Measurements from ENCODE around the gene GLA.

GLA gene

GRCh38 chrX:101397779-101398178 lies 9.9 kb downstream of the GLA start:
- DNase-seq (ENCODE audit: low spot score): no peak

DNA sequence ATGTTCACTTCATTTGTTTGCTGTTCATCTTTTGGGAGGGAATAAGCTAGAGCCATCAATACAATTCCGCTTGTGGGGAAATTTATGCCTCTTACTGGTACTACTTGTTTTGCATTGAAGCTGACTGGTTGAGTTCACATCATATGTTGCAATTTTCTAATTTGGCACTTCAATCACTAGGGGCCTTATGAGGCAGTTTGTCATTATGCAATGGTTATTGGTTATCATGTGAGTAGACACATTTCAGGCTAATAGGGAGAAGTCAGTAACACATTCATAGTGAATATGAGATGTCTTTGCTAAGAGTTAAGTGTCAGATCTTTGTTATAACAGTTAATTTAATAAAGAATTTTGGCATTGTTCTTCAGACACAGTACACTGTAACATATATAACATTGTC lies 11.9 kb downstream of the GLA start:
- DNase-seq (ENCODE audit: low spot score): no peak

DNA sequence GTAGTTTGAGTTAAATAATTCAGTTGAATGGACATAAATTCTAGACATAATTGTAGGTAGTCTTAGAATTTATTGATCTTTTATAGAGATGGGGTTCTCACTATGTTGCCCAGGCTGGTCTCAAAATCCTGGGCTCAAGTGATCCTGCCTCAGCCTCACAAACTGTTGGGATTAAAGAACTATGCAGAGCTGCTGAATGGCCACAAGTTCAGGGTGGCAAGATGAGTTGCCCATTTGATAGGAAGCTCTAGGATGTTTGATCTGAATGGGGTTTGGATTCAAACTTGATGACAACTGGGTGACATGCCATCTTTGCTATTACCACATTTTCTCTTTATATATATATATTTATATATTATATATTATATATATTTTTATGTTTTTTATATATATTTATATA lies 13.4 kb downstream of the GLA start:
- DNase-seq (ENCODE audit: low spot score): no peak

DNA sequence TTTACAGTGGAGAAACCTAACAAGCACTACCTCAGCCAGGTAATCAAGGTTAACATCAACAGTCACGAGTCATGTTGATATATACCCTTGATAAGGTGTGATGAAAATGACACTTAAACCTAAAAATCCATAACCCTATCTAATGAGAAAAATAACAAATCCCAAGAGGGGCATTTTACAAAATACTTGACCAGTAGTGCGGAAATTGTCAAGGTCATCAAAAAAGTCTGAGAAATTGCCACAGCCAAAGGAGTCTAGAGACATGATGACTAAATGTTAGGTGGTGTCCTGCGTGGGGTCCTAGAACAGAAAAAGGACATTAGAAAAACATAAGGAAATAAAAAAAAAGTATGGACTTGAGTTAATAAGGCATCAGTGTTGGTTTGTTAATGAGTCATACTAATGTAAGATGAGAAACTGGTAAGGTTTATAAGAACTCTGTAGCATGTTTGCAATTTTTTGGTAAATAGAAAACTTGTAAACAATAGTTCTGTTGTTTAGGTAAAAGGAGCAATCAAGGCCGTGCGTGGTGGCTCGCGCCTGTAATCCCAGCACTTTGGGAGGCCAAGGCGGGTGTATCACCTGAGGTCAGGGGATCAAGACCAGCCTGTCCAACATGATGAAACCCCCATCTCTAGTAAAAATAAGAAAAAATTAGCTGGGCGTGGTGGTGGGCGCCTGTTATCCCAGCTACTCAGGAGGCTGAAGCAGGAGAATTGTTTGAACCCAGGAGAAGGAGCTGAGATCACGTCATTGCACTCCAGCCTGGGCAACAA lies 14.0 kb downstream of the GLA start:
- DNase-seq (ENCODE audit: low spot score): no peak

DNA sequence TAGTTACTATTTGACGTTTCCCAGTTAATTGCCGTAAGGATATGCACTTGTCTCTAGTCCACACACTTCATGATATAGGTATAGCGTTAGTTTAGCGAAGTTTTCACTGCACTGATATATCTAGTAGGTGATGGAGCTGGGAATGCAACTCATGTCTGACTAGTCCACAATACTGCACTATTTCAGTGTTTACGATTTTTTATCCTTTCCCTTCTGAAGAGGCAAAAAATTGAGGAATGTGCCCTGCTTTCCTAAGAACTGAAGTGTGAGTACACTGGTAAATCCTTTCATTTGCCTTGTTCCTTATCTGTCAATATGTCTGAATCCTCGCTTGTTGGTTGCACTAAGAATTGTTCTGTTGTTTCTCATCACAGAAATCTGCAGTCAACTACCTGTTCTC lies 15.9 kb downstream of the GLA start:
- no peak for DNase-seq (ENCODE audit: low spot score)

DNA sequence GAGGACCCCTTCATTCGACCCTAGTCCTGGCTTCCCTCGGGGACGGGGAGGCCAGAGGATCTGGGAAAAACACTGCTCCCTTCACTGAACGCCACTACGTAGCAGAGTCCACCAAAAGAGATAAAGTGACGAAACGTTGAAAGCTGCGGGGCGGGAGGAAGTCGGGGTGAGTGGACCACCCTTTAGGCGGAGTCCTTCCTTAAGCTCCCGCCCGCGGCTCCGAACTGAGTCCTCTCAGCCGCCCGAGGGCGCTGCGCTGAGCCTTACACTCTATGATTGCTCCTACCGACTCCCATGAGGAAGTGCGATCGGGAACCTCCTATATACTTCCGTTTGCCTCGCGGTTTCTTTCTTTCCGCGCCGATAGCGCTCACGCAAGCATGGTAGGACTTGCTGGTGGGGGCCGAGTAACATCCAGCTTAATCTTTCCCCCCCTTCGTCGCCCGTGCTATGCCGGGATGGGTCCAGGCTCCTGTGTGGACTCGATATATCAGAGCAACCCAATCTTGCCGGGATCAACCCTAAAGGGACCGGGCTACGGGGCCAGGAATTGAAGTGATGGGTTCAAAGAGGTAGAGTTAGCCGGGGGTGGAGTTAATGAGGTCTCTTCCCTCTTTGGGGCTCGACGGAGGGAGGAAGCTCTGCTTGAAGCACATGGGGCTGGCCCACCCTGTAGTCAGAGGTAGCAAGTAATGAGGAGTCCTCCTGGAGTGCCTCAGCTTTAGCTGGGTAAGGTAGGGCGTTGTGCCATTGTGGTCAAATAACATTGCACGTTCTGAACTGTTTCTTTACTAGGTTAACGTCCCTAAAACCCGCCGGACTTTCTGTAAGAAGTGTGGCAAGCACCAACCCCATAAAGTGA lies 16.8 kb downstream of the GLA start, which contains the start of gene RPL36A:
Gene RPL36A, plus strand, starts transcription at position 348 of the 862 bp plus-strand sequence. Its CDS starts 33 bp downstream, at position 381.
- DNase-seq (ENCODE audit: low spot score): peak; percentile 90

GRCh38 chrX:101388604-101389003 lies 19.1 kb downstream of the GLA start:
- DNase-seq (ENCODE audit: low spot score): no peak

GRCh38 chrX:101386542-101386885 lies 21.2 kb downstream of the GLA start:
- no peak for DNase-seq (ENCODE audit: low spot score)

DNA sequence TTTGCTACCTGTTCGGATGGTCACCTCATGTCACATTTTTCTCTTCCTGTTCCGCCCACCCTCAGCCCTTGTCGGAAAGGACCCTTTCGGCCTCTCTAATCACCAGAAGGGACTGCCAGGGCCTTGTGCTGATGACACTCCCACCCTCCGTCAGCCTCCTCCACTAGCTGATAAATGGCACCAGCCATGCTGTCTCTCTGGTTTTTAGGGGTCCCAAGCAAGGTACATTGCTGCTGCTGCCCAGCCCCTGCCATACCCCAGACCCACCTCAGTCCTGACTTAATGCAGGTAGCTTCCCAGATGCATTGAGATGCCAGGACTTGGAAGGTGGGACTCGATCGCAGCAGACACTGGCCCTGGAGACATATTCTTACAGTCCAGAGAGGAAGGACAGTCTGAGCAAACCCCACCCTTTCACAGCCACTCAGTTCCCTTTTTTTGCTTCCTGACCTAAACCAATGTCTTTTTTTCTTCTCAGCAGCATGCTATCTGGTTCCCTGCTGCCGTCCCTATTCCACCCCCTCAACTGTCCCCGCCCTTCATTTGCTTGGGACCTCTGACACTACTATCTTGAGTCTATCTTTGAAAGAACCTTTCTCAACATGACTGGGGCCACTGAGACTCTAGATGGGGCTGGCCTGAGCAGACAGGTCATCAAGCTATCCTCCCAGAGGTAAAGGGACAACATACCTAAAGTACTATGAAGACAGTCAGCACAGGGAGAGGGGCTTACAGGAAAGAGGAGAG lies 21.8 kb downstream of the GLA start, which contains the start of gene BTK:
Gene BTK, minus strand, starts transcription at position 397 of the 747 bp plus-strand sequence. CDS start 10,907 bp downstream, outside the sequence.
- no peak for DNase-seq (ENCODE audit: low spot score)

GRCh38 chrX:101385026-101385684 lies 22.6 kb downstream of the GLA start:
- no peak for DNase-seq (ENCODE audit: low spot score)

DNA sequence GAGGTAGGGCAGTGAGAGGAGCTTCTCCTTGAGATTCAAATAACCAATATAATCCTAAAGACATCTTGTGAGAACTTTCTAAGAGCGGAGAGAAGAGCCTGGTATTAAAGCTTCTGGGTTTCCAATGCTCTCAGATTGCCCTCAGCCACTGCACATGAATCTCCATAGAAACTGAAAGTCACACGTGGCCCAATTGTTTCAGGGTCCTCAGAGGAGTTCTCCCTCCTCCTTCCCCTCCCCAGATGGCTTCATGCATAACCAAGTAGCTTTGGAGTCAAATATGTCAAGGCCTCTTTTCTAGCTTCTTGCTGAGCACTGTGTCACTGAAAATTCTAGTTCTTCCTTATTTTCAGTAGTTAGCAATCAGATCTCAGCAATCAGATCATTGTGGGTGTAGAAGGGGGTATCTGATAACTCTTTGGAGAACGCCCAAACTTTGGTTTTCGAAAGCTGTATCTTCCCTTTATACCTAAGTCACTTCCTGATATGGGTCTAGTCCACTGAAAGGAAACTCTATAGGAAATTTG lies 24.0 kb downstream of the GLA start:
- no peak for DNase-seq (ENCODE audit: low spot score)

DNA sequence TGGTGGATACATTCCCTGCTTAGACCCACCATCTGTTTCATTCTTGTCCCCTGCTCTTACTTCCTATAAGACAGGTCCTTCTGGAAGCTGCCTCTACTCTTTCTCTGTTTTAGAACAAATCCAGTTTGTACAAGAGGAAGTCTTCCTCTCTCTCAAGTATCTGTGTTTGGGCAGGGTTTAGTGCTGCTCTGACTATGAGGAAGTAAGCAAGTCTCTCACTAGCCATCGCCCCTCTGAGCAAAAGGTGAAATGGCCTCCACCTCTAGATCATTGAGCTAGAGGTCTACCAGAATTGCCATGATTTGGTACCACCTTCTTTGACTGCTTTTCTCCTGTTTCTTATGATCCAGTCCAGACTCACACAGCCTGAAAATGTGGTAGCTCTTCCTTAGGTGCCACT lies 30.2 kb downstream of the GLA start:
- DNase-seq (ENCODE audit: low spot score): no peak

DNA sequence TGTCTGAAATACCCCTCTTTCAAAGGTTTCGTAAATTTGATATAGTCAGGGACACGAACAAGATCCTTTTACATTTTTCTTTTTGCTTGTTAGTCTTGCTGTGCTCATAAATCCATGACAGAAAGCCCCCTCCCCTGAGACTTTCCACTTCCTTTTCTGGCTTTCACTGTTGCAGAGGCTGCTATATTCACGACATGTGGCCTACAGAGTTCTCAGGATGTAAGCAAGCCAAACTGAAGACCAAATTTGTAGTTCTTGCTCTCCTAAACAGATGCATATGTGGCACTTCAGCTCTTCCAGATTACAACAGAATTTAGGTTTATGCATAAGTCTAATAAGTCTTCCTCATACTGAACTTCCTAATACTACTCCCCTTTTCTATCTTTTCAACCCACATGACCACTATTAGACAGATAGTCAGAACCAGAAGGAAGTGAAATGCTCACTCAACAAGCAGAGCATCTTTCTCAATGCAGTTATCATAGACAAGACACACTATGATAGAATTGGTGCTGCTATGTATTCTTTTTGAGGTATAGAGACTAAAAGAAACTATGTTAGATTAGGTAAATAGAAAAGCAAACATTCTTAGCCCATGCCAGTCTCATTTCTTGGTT lies 36.7 kb downstream of the GLA start:
- no peak for DNase-seq (ENCODE audit: low spot score)

DNA sequence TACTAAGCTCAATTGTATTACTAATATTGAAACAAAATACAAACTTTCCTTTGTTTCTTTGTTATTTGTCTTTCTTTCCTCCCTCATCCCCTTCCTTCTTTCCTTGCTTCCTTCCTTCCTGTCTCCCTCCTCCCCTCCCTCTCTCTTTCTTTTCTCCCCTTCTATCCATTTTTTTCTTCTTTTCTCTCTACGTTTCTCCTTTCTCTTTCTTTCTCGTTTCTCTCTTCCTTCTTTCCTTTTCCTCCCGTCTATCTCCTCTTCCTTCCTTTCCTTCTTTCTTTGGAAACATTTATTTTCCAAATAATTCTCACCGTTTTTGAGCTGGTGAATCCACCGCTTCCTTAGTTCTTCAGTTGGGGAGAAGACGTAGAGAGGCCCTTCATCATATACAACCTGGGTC lies 38.0 kb downstream of the GLA start:
- no peak for DNase-seq (ENCODE audit: low spot score)

DNA sequence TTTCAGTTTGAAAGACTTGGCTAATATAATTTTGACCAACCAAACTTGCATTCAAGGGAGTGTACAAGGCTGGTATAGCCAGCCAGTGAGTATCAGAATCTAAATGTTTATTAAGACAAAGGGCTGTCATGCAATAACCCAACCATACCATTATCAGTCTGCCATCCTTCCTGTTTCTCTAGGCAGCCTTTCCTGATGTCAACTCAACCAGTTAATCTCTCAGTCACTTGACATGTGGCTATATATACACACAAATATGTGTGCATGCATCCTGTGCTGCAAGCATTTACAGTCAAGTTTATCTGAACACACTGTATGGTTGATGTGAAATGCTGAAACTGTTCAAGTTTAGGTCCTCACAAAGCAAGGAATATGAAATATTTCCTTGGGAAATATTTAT lies 38.9 kb downstream of the GLA start:
- no peak for DNase-seq (ENCODE audit: low spot score)

DNA sequence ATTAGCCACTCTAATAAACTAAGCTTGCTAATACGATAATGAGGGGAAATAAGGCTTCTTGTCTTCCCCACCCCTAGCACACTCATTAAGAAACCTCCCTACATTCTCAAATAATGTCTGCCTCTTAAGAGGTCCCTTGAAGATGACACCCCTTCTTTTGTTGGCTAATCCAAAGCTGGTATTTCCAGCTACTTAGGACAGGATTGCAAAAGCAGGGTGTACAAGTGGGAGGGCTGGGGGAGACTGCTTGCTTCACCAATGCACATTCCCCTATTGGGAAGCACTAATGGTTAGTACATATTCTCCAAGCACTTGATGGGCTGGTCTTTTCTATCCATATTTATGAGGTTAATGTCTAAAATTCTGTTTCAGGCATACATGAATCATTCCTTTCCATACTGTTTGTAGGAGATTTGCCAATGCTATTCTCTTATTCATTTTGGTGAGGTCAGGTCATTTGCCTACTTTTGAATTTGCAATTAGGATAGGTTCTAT lies 42.4 kb downstream of the GLA start:
- DNase-seq (ENCODE audit: low spot score): no peak

DNA sequence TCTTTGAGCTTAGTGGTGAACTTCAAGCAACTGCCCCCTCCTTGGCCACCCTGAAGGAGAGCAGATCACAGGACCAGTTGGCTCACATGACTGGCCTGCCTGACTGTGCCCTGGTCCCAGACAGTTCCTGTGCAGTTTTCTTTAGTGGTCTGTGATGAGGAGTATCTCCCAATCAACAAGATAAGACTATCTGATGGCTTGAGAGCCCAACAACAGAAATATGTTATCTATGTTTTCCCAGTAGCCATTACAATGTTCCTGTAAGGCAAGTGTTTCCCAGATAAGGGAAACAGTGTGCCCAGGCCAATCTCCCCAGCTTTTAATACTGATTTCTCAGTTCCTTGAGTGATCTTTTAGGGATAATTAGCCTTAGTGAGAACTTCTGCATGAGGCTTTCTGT lies 45.0 kb downstream of the GLA start:
- DNase-seq (ENCODE audit: low spot score): no peak

DNA sequence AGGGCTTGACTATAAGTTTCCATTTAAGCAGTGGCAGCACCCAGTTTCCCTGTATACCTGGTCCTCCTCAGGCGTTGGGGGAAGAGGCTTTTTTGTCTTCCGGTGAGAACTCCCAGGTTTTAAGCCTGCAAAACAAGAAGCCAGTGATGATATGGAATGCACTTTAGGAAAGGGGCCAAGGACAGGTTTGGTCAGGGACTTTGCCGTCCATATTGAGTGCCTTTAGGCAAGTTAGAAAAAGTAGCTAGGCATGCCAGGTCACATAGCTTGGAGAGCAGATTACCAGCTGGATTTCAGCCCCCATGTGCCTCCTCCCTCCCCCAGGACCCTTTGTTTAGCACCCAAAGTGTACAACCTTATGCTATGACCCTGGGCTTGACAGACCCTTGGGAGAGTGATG lies 45.6 kb downstream of the GLA start:
- no peak for DNase-seq (ENCODE audit: low spot score)

- no peak for DNase-seq (ENCODE audit: low spot score)
Observed at GRCh38 chrX:101360390-101360789, 47.3 kb downstream of the GLA start.

DNA sequence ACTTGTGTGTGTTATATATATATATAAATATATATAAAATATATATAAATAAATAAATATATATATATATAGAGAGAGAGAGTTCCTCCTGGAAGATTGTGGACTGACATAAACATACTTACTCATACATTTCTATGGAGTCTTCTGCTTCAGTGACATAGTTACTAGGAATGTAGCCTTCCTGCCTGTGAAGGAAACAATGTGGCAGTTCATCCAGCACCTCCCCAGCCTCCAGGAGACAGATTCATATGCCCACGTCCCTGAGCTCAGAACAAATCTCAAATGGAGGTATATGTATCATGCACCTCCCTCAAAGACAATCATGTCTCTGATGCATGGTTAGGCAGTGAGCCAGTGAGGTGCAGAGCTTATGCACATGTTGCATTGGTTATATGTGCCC lies 47.8 kb downstream of the GLA start:
- DNase-seq (ENCODE audit: low spot score): peak; percentile 39

- DNase-seq (ENCODE audit: low spot score): peak; percentile 9
Observed at GRCh38 chrX:101357166-101357795, 50.4 kb downstream of the GLA start.
